K562 (cell line): Measurements from ENCODE around the gene SNX17. TPM values are rescaled to one million over a fixed set of nuclear protein-coding genes. Genes with fewer than 3 reads are reported as not detected.

Source experiments
- AFF4 ChIP-seq: sonication (generic); formaldehyde crosslinking; IDR thresholded peaks from 2 replicates; pipeline ENCODE4 v1.8.0; 2023; ENCODE audit warnings: mild to moderate bottlenecking, missing genetic modification reagents
- CEBPB ChIP-seq: fragments of 450-650 bp; IDR thresholded peaks from 2 replicates; pipeline ENCODE4 v1.6.1; 2016; ENCODE audit warnings: missing genetic modification characterization, missing compliant biosample characterization
- CSDE1 ChIP-seq, 2 experiments: fragments of 450-650 bp; IDR thresholded peaks; 2 replicates each; pipeline ENCODE4 v1.6.1; 2016; ENCODE audit warnings: mild to moderate bottlenecking in 1 of 2
- EWSR1 ChIP-seq: fragments of 450-650 bp; IDR thresholded peaks from 2 replicates; pipeline ENCODE4 v1.6.1; 2018; ENCODE audit warnings: borderline replicate concordance, mild to moderate bottlenecking, low read depth, moderate library complexity; ENCODE audit not compliant: partially characterized antibody
- HDAC3 ChIP-seq: fragments of 450-650 bp; IDR thresholded peaks from 2 replicates; pipeline ENCODE4 v1.6.1; 2018; ENCODE audit warnings: borderline replicate concordance, mild to moderate bottlenecking, moderate library complexity; ENCODE audit not compliant: partially characterized antibody
- HMG20A ChIP-seq: fragments of 450-650 bp; formaldehyde crosslinking; conservative IDR thresholded peaks from 2 replicates; pipeline ENCODE4 v1.4.0; 2020; ENCODE audit warnings: mild to moderate bottlenecking, mixed read lengths
- KAT7 ChIP-seq: sonication (generic); formaldehyde crosslinking; IDR thresholded peaks from 2 replicates; pipeline ENCODE4 v1.8.0; 2022; ENCODE audit warnings: missing genetic modification reagents, mild to moderate bottlenecking, borderline replicate concordance
- KLF10 ChIP-seq: fragments of 250-450 bp; sonication (Bioruptor Pico); IDR thresholded peaks from 2 replicates; pipeline ENCODE4 v1.6.1; 2021; ENCODE audit warnings: matching md5 sums
- KLF13 ChIP-seq: fragments of 450-650 bp; IDR thresholded peaks from 2 replicates; pipeline ENCODE4 v1.6.1; 2016; ENCODE audit warnings: missing genetic modification characterization, low read depth, mild to moderate bottlenecking, missing compliant biosample characterization, moderate library complexity, borderline replicate concordance
- MAZ ChIP-seq, 2 experiments: fragments of 450-650 bp in 1 of 2; sonication (generic) in 1 of 2; formaldehyde crosslinking; IDR thresholded peaks in 1 of 2; conservative IDR thresholded peaks in 1 of 2; 2 replicates each; pipeline versions ENCODE4 v1.4.0 to v1.5.0; 2020; ENCODE audit warnings: mild to moderate bottlenecking in 1 of 2, missing genetic modification reagents in 1 of 2
- PRMT5 ChIP-seq: sonication (generic); formaldehyde crosslinking; IDR thresholded peaks from 2 replicates; pipeline ENCODE4 v1.5.0; 2020; ENCODE audit warnings: missing genetic modification reagents
- TAF1 ChIP-seq: IDR thresholded peaks from 2 replicates; pipeline ENCODE4 v1.6.1; 2011; ENCODE audit warnings: mild to moderate bottlenecking, low read length, moderate library complexity; ENCODE audit not compliant: insufficient read depth, control insufficient read depth, severe bottlenecking; ENCODE audit errors: extremely low read depth
- TCF7 ChIP-seq: sonication (generic); IDR thresholded peaks from 2 replicates; pipeline ENCODE4 v1.6.1; 2016; ENCODE audit warnings: antibody characterized with exemption, borderline replicate concordance
- ZBTB33 ChIP-seq: sonication (generic); formaldehyde crosslinking; IDR thresholded peaks from 2 replicates; pipeline ENCODE4 v1.8.1; 2023; ENCODE audit warnings: mild to moderate bottlenecking, missing genetic modification reagents
- ZNF324 ChIP-seq: fragments of 250-450 bp; sonication (Bioruptor Pico); IDR thresholded peaks from 2 replicates; pipeline ENCODE4 v1.4.0; 2020; ENCODE audit warnings: mild to moderate bottlenecking
- ZNF518B ChIP-seq: fragments of 250-450 bp; sonication (Bioruptor Pico); IDR thresholded peaks from 2 replicates; pipeline ENCODE4 v1.5.0; 2021; ENCODE audit warnings: mild to moderate bottlenecking, moderate library complexity
- ZNF584 ChIP-seq: fragments of 200-800 bp; sonication (Bioruptor generic); IDR thresholded peaks from 2 replicates; pipeline ENCODE4 v1.6.1; 2016; ENCODE audit warnings: low read depth, mild to moderate bottlenecking, missing genetic modification characterization, missing compliant biosample characterization
- polyA plus RNA-seq, 8 experiments: library from polyadenylated mRNA; depleted of rRNA in 4 of 8; stranded (reverse) in 5 of 8; unstranded in 3 of 8; fragments of >200 nt; fragmentation: Nextera tagmentation in 2 of 8; fragmentation: Illumina TruSeq in 1 of 8; extraction: Ambion mirVana in 2 of 8; extraction: Trizol in 1 of 8; gene quantifications; 2 replicates each; pipeline versions ENCODE4 v1.2.1 to v1.2.3, GENCODE V29; 2011 to 2014; ENCODE audit warnings: inconsistent platforms in 1 of 8, missing spikeins in 1 of 8
- total RNA-seq, 7 experiments: library from RNA; depleted of rRNA in 6 of 7; stranded (reverse); fragments of >200 nt in 6 of 7; fragmentation: Illumina TruSeq in 2 of 7; extraction: Trizol in 2 of 7; gene quantifications; 2 replicates each; pipeline versions ENCODE4 v1.2.1 to v1.2.3, GENCODE V29; 2011 to 2021; ENCODE audit warnings: low replicate concordance in 1 of 7

The SNX17 gene
- total and polyA plus RNA-seq, 9 of the 15 experiments (the other 6 are each of a cell fraction or from before 2014, with no cell fraction given), result 3.0 to 75.7 (median 54.6) TPM

- no peak for TF ChIP-seq ZNF584 (CRISPR knock-in tag)
- peak in 1 of 2 experiments; percentile 43; a peak in 1 of 4 replicates for TF ChIP-seq CSDE1 (IDR thresholded peaks at IDR 0.05)
- no peak for TF ChIP-seq KLF10 (CRISPR knock-in tag)
- TF ChIP-seq KLF13 (tag), result peak; percentile 16; the same call in 1 of the 2 replicates
- peak; percentile 36 for TF ChIP-seq TAF1
- no peak for TF ChIP-seq HMG20A (CRISPR knock-in tag)
- peak; percentile 95; the same call in 1 of the 2 replicates for TF ChIP-seq KAT7 (CRISPR knock-in tag)
- TF ChIP-seq ZNF324 (CRISPR knock-in tag), result no peak
- TF ChIP-seq MAZ (CRISPR knock-in tag; conservative IDR thresholded peaks at IDR 0.05 in 1 of 2, IDR thresholded peaks at IDR 0.05 in 1 of 2), result peak; percentile 95 to 99
- TF ChIP-seq ZBTB33, result peak; percentile 12; the same call in 1 of the 2 replicates
- TF ChIP-seq EWSR1, result no peak
- TF ChIP-seq ZNF518B (CRISPR knock-in tag), result no peak
- peak; percentile 97 for TF ChIP-seq HDAC3
- TF ChIP-seq CEBPB (tag), result peak; percentile 86
- TF ChIP-seq TCF7, result 0 out of 2 replicates have a peak, but pooled peaks have one; percentile 24
- TF ChIP-seq PRMT5 (CRISPR knock-in tag), result 0 out of 2 replicates have a peak, but pooled peaks have one; percentile 61
- peak; percentile 82 for TF ChIP-seq AFF4 (CRISPR knock-in tag)
Observed at GRCh38 chr2:27356382-27357181, 13.8 kb upstream of the SNX17 start, which contains the start of gene GTF3C2 (continued).
